GM19468 (cell line): Measurements from ENCODE around the gene PSMD14.

Source experiments
- ATAC-seq: cut with Tn5 transposase; IDR thresholded peaks from one replicate; pipeline ENCODE4 v1.9.1; 2021; ENCODE audit warnings: mild to moderate bottlenecking, moderate library complexity, moderate number of reproducible peaks; ENCODE audit not compliant: unreplicated experiment; ENCODE audit errors: extremely low read depth

Gene PSMD14

GRCh38 chr2:161430386-161430785, 122.2 kb downstream of the PSMD14 start:
- no peak for ATAC-seq

DNA sequence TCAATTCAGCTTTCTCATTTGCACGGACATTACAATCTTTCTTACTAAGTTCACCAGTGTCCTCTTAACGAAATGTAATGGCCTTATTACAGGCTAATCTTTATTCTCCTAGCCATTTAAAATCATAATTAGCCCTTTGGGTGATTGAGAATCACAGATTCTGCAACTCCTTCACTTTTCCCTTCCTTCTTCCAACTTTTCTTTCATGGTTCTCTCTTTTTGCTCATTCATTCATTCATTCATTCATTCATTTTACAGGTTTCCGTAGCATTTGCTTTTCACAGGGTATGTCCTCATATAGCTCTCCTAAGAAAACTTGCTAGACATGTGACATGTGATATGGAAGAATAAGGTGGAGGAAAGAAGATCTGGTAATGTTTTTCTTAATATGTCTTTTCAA, 123.9 kb downstream of the PSMD14 start:
- ATAC-seq = no peak

GRCh38 chr2:161434118-161434517, 125.9 kb downstream of the PSMD14 start:
- ATAC-seq = no peak

- no peak for ATAC-seq
Observed at GRCh38 chr2:161436411-161436810, 128.2 kb downstream of the PSMD14 start.

DNA sequence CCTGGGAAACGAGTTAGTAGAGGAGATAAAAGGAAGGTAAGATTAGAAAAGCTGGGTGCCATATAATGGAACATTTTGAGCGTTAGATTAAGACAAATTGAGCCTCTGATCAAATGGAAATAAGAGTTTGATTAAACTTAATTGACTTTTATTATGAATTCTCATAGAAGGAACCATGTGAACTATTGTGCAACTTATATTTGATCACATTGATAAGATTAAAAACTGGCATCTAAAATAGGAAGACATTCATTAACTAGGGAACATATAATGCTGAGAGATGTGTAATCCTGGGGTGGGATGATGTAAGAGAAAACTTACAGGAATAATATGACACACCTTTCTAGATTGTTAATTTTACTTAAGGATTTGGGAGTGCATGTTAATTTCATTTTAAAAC, 130.4 kb downstream of the PSMD14 start:
- ATAC-seq = no peak

GRCh38 chr2:161445097-161445496, 136.9 kb downstream of the PSMD14 start:
- no peak for ATAC-seq

- no peak for ATAC-seq
Observed at GRCh38 chr2:161448431-161448830, 140.2 kb downstream of the PSMD14 start.
